Stimulated activated CD8-positive, alpha-beta memory T cell treated with anti-CD3 and anti-CD28 coated beads, Interleukin-4, amount 100 ng/mL, for 4 hours (primary cell): Measurements from ENCODE around the gene TNFAIP8.

Experiments used
- DNase-seq, 2 donors: peaks; one replicate each; pipeline ENCODE4 v3.0.0-alpha.2; 2020; ENCODE audit warnings: low read depth in 2 of 2, low spot score in 1 of 2

TNFAIP8 gene

DNA sequence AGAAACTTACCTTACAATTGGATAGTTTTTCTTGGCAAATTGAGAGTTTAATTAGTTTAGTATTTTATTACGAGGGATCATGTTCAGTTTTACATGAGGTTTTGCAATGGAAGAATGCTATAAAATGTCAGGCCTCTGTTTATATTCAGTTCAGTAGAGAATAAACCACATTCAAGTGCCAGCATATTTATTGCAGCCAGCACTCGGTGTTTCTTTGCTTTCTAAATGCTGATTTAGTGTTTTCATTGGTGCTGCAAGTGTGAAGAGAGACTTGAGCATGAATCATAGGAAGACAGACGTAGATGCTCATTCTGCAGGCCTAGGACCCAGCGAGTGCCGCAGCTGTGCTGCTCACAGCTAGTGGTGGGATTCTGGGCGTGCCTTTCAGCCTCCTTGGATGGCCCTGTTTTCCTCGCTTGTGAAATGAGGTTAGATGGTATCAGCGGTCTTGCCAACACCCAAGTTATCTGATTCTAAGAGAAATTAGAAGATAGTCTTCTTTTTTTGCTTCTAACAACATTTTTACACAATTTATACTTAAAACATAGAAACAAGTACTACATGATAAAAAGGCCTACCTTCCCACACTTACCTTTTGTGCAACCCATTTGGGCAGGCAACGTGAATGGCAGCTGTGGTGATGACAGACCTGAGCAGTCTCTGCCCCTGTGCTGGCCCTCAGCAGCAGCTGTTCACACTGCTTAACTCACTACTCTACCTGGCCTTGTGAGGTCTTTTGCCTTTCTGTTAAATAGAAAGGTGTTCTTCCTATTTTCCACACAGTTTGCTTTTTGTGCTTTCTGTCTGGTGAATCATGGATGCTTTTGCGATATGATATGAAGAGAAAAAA, 26.8 kb upstream of the TNFAIP8 start:
- peak in 1 of 2 donors; percentile 32 for DNase-seq

- no peak for DNase-seq
Observed at GRCh38 chr5:119329666-119330065, 26.2 kb upstream of the TNFAIP8 start.

- DNase-seq: no peak
Observed at GRCh38 chr5:119330367-119331183, 25.2 kb upstream of the TNFAIP8 start.

GRCh38 chr5:119331566-119332095, 24.2 kb upstream of the TNFAIP8 start:
- no peak for DNase-seq

GRCh38 chr5:119332208-119332607, 23.6 kb upstream of the TNFAIP8 start:
- no peak for DNase-seq

GRCh38 chr5:119332978-119333401, 22.8 kb upstream of the TNFAIP8 start:
- no peak for DNase-seq

- no peak for DNase-seq
Observed at GRCh38 chr5:119333421-119333851, 22.4 kb upstream of the TNFAIP8 start.

DNA sequence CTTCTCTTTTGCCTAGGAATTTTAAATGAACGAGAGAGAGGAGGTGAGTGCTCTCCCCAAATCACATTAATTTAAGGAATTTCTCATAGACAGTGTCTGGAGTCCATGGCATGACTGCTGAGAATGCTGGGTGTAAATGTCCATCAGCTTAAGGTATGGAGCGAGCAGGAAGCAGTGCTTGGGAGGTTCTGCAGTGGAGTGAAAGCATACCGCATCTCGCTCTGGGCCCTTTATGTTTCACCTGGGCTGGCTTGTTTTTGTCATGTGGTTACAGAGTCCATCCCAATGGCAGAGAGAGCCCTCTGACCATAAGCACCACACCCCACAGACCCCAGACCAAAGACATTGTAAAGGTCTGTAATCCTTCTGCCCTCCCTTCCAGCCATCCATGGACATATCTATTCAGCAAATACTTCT, 20.6 kb upstream of the TNFAIP8 start:
- no peak for DNase-seq

GRCh38 chr5:119336262-119336661, 19.6 kb upstream of the TNFAIP8 start:
- DNase-seq: no peak

DNA sequence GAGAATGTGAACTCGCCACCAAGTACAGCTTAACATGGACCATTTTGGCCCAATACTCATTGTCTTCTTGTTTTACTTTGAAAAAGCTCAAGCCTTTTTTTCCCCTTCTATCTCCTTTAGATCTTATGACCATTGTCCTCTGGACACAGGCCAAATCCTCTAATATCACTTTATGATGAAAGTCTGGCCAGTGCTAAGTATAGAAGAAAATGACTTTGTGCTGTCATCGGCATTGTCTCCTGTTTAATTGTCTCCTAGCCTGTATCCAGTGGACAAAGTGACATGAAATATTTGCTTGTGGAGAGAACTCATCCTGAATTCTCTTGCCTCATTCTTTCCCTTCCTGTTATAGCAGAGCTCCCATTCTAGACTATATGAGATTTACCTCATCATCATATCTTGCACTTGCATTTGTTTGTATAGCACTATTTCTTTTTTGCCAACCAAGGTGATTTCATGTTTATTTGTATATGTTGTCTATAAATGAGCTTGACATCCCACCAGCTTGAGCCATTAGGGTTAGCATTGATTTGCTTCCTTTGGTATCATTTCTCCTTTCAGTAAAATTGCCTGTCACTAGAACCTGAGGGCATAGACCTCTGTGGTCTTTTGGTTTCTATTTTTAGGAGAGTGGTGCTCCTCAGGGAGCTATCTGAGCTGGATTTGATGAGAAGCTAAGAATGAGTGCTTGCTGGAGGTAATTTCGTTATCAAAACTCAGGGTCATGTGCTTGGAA, 18.8 kb upstream of the TNFAIP8 start:
- DNase-seq: no peak

- DNase-seq: no peak
Observed at GRCh38 chr5:119338326-119338946, 17.4 kb upstream of the TNFAIP8 start.

DNA sequence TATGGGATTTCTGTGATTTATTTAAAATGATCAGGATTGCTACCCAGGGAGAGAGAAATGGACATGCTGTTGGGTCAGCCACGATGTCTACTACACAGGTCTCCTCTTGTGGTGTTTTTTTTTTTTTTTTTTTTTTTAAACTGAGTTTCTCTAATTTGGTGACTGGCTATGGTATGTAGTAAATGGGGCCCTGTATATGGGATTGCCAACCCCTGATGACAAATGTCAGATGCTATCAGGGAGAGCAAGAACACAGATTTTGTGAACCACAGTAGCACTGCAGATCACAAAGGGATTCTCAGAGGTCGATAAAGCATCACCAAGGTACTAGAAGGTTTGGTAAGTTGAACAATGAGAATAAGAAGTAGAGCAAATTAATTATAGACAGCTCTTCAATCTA, 16.5 kb upstream of the TNFAIP8 start:
- no peak for DNase-seq

GRCh38 chr5:119339965-119340364, 15.9 kb upstream of the TNFAIP8 start:
- DNase-seq: no peak

DNA sequence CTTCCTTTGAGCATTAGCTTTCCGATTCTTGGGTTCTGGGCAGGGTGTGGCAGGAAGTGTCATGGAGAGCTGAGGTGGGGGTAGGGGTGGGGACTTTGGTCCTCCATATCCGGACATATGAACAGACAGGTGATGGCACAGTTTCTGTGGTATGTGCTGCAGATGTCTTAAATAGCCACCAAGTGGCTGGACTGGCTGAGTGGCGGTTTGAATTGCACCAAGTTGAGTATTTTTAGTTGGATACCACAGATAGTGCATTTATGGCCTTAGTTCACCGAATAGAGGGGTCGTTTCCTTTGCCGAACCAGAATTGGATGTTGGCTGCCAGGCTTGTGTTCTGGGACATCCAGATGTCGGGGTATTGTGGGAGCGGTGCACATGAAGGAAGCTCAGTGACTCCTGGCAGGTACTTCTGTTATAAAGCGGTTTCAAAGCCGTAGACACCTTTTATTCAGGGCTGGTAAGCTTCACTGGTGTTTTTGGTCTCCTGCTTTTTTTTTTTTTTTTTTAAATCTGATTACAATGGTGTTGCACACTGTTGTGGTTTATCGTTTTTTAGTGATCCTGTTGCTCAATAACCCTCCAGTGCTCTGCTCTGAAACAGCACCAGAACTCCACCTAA, 15.1 kb upstream of the TNFAIP8 start:
- no peak for DNase-seq

GRCh38 chr5:119341452-119342349, 14.1 kb upstream of the TNFAIP8 start:
- no peak for DNase-seq

GRCh38 chr5:119342406-119342805, 13.4 kb upstream of the TNFAIP8 start:
- no peak for DNase-seq

DNA sequence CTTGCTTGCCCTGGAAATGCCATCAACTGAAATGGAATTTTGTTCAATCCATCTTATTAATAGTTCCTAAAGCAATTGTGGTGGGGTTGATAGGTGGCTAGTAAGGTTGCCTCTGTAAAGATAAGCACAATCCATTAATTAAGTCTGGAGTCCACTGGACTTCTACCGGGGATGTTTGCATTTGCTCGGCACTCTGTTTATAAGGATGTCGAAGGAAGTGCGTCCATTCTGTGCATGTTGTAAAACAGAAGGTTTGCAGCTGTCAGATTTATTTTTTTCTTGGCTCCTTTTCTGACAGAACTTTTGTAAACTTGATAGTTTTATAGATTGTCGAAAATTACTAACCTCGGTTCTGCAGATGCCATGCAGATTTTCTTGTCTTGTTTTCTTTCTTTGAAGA, 12.8 kb upstream of the TNFAIP8 start:
- no peak for DNase-seq

DNA sequence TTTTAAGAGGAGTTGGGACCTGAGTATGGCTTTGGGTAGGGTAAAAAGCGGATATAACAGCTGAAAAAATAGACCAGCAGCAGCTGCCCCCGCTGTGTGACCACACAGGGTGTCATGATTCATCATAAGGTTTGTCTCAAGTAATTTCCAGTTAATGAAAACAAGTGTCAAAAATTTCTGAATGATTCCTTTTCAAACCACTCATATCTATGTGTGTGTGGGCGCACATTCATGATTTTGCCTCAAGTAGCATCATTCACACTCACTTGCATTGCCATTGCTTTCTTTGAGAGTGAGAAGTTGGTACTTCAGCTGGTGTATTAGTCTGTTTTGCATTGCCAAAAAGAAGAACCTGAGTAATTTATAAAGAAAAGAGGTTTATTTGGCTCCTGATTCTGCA, 12.1 kb upstream of the TNFAIP8 start:
- peak in 1 of 2 donors; percentile 45 for DNase-seq

DNA sequence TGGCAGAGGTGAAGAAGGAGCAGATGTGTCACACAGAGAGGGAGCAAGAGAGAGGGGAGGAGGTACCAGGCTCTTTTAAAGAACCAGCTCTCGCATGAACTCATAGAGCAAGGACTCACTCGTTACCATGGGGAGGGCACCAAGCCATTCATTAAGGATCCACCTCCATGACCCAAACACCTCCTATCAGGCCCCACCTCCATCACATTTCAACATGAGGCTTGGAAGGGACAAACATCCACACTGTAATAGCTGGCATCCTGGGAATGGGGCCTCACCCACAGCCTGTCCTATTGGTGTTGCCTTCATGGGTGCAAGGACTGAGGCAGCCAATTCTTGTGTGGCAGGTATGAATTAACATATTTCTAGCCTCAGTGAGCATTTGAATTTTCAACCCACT, 11.6 kb upstream of the TNFAIP8 start:
- DNase-seq: no peak
